GM18909 (cell line): Measurements from ENCODE around the gene EXOC4.

ENCODE experiments used
- ATAC-seq: cut with Tn5 transposase; IDR thresholded peaks from one replicate; pipeline ENCODE4 v1.9.1; 2021; ENCODE audit warnings: mild to moderate bottlenecking; ENCODE audit not compliant: unreplicated experiment, poor library complexity

The EXOC4 gene

DNA sequence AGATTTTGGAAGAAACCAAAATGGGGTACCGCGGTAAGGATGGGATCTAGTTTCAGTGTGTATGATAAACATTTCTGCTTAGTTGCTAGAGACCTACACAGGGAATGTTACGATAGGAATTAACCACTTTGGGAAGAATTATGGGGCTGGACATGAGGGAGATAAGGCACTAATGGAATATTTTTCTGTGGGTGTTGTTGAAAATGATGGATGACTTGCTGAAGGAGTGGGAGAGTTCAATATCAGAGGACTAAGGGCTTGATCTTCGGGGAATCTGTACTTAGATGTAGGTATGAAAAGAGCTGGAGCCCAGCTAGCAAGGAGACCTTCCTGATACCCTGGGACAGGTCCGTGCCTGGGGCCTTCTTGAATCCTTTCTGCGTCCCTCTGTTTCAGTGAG, 303.7 kb downstream of the EXOC4 start:
- no peak for ATAC-seq

DNA sequence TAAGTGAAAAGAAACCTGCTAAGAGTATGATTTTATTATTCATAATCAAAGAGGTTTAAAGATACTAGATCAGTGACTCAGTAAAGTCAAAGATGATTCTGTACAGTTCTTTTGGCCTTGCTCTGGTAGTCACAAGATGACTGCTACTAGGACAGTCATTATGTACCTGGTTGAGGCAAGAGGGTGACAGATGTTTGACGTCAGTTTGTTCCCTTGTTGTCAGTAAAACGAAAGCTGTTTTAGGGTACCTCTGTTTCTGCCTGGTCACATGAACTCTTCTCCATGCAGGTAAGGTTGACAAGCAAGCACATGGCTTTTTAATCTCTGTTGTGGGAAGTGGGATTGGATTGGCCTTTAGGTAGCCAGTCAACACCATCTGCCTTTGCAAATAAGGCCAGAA, 308.0 kb downstream of the EXOC4 start:
- no peak for ATAC-seq

DNA sequence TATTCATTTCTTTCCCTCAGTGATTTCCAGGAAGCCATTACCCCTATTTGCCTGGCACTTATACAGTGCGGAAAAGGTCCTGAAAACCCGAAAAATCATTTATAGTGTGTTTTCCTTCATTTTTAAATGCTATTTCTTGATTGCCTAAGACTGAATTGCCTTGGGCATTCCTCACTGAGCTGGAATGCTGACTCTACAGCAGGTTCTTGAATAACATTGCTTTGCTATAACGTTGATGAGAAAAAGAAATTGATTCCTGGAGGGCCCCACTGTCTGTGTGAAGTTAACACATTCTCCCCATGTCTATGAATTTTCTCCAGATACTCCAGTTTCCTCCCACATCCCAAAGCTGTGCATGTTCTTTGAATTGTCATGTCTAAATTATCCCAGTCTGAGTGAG, 308.5 kb downstream of the EXOC4 start:
- ATAC-seq, result no peak

DNA sequence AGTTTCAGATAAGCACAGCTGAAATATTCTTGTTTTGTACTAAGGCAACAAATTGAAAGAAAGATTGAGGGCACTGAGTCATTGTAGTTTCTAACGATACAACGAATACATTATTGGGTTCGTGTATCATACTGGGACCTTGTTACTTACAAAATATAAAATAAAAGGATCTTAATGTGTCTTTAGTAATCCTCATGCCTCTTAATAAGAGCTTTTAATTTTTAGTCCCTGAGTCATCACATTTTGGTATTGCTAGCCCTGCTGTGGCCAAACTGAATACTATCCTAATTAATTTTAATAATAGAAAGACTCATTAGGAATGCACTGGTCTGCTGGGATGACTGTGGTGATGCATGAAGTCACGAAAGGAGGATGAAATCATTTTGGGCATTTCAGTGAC, 309.7 kb downstream of the EXOC4 start:
- no peak for ATAC-seq

- no peak for ATAC-seq
Measured at GRCh38 chr7:133563251-133563650, 310.4 kb downstream of the EXOC4 start.

DNA sequence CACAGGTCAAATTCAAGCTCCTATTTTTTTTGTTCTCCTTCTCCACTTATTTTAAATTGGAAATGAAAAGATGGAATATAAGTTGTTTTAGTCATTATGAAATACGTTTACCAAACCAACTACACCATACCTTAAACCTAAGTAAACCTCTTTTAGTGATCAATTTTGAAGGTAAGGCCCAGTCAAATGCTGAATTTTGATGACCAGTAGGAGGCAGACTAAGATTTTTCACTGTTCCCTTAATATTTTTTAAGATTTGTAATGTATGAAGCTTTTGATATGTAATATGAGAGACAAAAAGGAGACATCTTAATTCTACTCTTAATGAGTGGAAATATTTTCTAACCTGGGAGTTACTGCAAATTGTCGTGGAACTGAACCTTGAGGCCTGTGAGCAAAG, 311.6 kb downstream of the EXOC4 start:
- no peak for ATAC-seq

DNA sequence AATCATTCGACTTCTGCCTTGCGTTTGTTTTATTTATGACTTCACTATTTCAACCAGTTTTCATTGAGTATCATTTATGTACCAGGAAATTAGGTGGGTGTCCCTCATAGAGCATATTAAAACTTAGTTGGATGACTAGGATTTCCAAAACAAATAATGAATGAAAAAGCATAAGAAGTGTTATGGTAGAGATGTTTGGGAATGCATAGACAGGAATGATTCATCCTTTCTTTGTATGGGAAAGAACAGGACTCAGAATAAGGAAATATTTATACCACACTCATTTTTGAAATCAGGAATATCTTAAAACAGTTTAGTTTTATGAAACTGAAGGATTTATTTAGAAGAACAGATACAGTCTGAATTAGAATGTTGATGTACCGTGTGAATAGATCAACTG, 315.7 kb downstream of the EXOC4 start:
- no peak for ATAC-seq

DNA sequence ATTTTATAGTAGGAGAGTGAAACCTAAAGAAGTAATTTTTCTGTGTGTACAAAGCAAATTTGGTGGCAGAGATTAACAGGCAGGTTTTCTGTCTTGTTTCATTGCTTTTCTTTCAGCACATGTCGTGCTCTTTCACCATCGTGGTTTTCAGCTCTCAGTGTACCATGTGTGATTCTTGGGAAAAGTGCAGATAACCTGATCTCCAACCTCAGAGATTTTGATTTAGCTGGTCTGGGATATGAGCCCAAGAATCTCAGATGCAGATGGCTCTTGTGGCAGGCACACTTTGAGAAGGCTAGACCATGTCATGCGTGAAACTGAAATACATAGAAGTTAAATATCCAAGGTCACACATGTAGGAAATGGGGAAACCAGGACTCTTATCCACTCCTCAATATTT, 317.4 kb downstream of the EXOC4 start:
- ATAC-seq, result no peak

DNA sequence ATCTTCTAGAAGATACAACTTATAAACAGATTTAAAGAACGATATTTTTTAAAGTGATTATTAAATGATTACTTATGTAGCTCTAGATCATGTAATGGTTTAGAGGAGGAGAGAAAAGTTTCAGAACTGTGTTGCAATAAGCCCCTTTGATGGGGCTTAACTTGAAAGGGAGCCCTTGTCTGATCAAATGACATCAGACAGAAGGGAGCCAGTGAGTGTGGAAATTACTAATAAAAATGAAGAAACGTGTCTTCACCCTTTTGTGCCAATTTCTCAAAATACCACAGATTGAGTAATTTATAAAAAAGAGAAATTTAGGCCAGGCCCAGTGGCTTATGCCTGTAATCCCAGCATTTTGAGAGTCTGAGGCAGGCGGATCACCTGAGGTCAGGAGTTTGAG, 318.2 kb downstream of the EXOC4 start:
- ATAC-seq, result no peak

DNA sequence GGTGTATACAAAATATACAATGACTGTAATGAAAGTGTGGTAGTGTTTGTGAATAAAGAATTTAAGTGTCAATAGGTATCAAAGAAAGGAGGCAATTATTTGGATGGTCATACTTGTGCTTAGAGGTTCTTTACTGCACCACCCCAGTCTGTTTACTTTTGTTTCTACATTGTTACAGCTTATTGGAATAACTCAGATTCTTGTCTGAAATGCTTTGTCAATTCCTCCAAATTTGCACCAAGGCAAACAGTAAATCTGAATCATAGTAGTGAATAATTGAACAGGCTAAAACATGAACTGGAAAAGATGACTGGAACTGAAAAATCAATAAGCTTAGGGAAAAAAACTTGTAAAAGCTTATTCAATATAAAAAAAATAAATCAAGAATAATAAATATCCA, 319.2 kb downstream of the EXOC4 start:
- ATAC-seq, result no peak

DNA sequence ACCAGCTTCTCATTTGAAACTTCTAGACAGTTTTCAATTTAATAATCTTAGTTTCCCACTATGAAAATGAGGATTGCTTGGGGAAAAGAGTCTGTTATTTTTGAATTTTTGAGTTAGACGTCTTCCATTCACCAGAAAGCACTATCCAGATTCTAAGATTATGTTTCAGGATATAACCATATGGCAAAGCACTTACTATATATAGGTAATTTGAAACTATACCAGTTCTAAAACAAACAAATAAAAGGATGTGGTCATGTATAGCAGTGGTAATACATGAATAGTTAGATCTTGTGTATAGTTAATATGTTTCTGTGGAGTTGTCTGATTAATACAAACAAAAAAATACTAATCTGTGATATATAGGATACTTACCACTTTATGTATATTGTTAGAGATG, 320.0 kb downstream of the EXOC4 start:
- ATAC-seq, result no peak

DNA sequence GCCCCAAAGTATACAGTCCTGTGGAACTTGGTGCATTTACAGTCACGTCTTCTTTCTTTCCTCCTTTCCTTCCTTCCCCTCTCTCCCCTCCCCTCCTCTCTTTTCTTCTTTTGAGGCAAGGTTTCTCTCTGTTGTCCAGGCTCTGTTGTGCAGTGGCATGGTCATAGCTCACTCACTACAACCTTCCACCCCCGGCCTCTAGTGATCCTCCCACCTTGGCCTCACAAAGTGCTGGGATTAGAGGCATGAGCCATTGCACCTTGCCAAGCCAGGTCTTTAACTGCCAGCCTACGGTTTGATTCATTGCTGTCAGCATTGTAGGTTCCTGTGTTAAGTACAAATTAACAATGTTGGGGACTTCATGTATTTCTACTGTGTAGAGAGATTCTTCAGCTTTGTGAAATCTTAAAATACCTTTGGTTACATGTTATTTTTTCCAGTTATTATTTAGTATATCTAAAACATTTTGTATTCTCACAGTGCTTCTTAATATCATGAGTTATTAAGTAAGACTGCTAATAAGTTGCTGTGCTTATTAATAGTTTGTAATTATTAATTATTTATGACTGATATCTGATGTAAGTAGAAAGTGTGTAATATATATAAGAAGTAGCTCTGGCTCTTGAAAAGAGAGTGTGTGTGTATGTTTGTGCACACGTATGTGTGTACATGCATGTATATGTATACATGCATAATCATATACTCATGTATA, 320.8 kb downstream of the EXOC4 start:
- ATAC-seq, result no peak

- no peak for ATAC-seq
Measured at GRCh38 chr7:133575726-133576440, 323.0 kb downstream of the EXOC4 start.

DNA sequence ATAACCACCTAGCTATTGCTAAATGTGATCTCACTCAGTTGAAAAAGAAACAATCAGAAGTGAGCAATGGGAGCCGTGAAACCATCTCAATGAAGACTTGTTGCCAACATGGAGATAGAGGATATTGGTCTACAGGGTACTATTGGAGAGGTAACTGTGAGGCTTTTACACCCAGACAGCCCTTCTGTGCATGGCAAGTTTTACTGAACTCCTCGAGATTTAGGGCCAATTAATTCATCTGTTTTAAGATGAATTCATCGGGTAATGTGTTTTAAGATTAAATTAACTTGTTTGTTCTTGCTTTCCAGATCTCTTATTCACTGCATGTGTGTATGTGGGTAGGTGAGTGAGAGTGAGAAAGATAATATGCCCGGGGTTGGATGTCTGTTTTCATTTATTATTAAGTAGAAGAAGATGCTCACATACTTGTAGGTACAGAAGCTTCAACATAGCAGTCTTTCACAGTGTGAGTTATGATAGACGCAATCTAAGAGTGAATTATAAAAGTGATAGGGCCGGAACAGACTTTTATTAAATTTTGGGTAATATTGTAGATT, 323.8 kb downstream of the EXOC4 start:
- no peak for ATAC-seq

- ATAC-seq, result no peak
Measured at GRCh38 chr7:133582766-133583523, 330.1 kb downstream of the EXOC4 start.

- no peak for ATAC-seq
Measured at GRCh38 chr7:133583545-133584171, 330.8 kb downstream of the EXOC4 start.

DNA sequence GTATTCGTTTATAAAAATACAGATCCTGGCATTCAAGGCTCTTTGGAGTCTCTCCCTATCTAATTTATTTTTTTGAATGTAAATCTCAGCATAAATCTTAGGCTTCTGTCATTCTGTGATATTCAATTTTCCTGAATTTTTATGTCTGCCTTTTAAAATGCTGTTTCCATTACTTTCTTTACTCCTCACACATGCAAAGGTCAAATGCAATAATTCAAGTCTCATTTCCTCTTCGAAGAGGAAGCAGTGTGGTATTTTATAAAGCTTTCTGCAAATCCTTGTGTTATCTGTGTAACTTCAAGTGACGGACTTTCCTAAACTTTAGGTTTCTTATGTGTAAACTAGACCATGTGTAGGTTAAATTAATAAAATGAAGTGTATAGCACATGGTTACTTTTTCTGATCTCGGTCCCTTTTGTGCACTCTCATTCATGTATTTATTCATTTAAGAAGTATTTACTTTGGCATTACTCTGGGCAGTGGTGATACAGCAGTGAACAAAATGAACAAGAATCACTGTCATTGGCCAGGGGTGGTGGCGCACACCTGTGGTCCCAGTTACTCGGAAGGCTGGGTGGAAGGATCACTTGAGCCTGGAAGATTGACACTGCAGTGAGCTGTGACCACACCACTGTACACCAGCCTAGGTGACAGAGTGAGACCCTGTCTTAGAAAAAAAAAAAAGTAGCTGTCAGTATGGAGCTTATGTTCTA, 332.2 kb downstream of the EXOC4 start:
- no peak for ATAC-seq

GRCh38 chr7:133586253-133586652, 333.4 kb downstream of the EXOC4 start:
- ATAC-seq, result no peak

DNA sequence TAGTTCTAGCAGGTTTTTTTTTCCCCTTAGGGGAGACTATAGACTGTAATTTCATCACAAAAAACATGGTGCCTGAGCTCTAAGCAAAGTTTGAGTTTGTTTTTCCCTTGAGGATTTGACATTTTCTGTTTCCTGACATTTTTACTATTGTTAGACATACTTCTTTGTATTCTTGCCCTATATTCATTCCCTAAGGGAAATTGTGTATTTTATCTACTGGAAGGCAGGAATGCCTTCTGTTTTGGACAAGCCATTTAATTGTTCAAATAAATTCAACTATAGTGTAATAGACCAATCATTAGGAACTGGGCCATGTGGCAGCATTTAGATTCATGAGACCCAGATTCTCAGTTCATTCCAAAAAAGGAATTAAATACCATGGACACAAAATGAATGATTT, 335.0 kb downstream of the EXOC4 start:
- no peak for ATAC-seq

- no peak for ATAC-seq
Measured at GRCh38 chr7:133590795-133591194, 337.9 kb downstream of the EXOC4 start.
